Neural progenitor cell (in vitro differentiated cells): ENCODE data around the gene PARVA.

Source experiments
- EZH2 ChIP-seq: fragments of 200-600 bp; sonication (generic); IDR thresholded peaks from 2 replicates; pipeline ENCODE4 v1.6.1; 2017; ENCODE audit warnings: antibody characterized with exemption, mild to moderate bottlenecking, moderate library complexity
- TF ChIP-seq, protein P1 (sequence below): fragments of 200-600 bp; sonication (generic); IDR thresholded peaks from 2 replicates; pipeline ENCODE4 v1.5.1; 2017; ENCODE audit warnings: antibody characterized with exemption, mild to moderate bottlenecking

DNA sequence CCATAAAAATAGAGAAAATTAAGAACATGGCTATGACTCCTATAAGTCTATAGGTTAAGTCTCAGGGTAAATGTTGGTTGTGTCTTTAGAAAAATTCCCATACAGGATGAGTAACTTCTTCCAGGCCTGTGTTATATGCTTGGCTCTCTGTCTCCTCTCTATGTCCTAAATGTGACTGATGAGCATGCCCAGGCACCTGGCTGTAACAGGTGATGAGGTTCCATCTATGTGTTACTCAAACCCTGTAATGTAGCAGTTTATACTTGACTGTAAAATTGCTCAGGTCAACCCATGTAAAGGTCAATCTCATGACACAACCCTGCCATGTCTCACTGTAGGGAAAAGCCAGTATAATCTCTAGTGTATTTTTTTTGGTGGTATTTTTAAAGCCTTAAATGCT lies 69.5 kb downstream of the PARVA start:
- TF ChIP-seq EZH2 = no peak
- TF ChIP-seq, protein P1, sequence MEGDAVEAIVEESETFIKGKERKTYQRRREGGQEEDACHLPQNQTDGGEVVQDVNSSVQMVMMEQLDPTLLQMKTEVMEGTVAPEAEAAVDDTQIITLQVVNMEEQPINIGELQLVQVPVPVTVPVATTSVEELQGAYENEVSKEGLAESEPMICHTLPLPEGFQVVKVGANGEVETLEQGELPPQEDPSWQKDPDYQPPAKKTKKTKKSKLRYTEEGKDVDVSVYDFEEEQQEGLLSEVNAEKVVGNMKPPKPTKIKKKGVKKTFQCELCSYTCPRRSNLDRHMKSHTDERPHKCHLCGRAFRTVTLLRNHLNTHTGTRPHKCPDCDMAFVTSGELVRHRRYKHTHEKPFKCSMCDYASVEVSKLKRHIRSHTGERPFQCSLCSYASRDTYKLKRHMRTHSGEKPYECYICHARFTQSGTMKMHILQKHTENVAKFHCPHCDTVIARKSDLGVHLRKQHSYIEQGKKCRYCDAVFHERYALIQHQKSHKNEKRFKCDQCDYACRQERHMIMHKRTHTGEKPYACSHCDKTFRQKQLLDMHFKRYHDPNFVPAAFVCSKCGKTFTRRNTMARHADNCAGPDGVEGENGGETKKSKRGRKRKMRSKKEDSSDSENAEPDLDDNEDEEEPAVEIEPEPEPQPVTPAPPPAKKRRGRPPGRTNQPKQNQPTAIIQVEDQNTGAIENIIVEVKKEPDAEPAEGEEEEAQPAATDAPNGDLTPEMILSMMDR = no peak
